ENCODE data around the gene COQ5.
A peak's percentile ranks its signal among the peaks of the same experiment; 100 is the strongest.

The COQ5 gene

GRCh38 chr12:120485961-120486881 is 42.7 kb downstream of the COQ5 start:
- no peak for FAIRE-seq

GRCh38 chr12:120483621-120484020 is 45.3 kb downstream of the COQ5 start:
- DNase-seq (ENCODE audit: low spot score) (no peak), FAIRE-seq (no peak)

More at GRCh38 chr12:120485961-120486881, 42.7 kb downstream of the COQ5 start:
- DNase-seq (ENCODE audit: low spot score): no peak

- FAIRE-seq (no peak), DNase-seq (ENCODE audit: low spot score) (no peak)
Observed at GRCh38 chr12:120481022-120481767, 47.8 kb downstream of the COQ5 start.

GRCh38 chr12:120480211-120480610 is 48.7 kb downstream of the COQ5 start:
- no peak for DNase-seq (ENCODE audit: low spot score)
- FAIRE-seq: no peak

GRCh38 chr12:120479458-120479857 is 49.5 kb downstream of the COQ5 start:
- no peak for FAIRE-seq
- no peak for DNase-seq (ENCODE audit: low spot score)

- FAIRE-seq (no peak), DNase-seq (ENCODE audit: low spot score) (no peak)
Observed at GRCh38 chr12:120475643-120476042, 53.3 kb downstream of the COQ5 start.

- peak; percentile 90 for FAIRE-seq
Observed at GRCh38 chr12:120474616-120474960, 54.4 kb downstream of the COQ5 start.

GRCh38 chr12:120473807-120474615 is 54.9 kb downstream of the COQ5 start:
- no peak for FAIRE-seq
- no peak for DNase-seq (ENCODE audit: low spot score)

More at GRCh38 chr12:120474616-120474960, 54.4 kb downstream of the COQ5 start:
- peak; percentile 90 for DNase-seq (ENCODE audit: low spot score)

GRCh38 chr12:120472521-120472920 is 56.4 kb downstream of the COQ5 start:
- FAIRE-seq (no peak), DNase-seq (ENCODE audit: low spot score) (no peak)

- no peak for FAIRE-seq
- DNase-seq (ENCODE audit: low spot score): peak; percentile 6
Observed at GRCh38 chr12:120470150-120470784, 58.7 kb downstream of the COQ5 start.

GRCh38 chr12:120469450-120470149 is 59.4 kb downstream of the COQ5 start, which contains the start of gene SRSF9:
Gene SRSF9 (minus strand): TSS chr12:120469748. CDS start chr12:120469609, 139 bp downstream.
- peak; percentile 86 for DNase-seq (ENCODE audit: low spot score)
- FAIRE-seq: no peak

GRCh38 chr12:120468821-120469449 is 60.0 kb downstream of the COQ5 start:
- no peak for DNase-seq (ENCODE audit: low spot score)
- no peak for FAIRE-seq

GRCh38 chr12:120468325-120468820 is 60.6 kb downstream of the COQ5 start:
- peak; percentile 35 for DNase-seq (ENCODE audit: low spot score)
- FAIRE-seq: no peak

- FAIRE-seq (no peak), DNase-seq (ENCODE audit: low spot score) (no peak)
Observed at GRCh38 chr12:120467439-120467838, 61.5 kb downstream of the COQ5 start.

GRCh38 chr12:120466560-120467315 is 62.2 kb downstream of the COQ5 start:
- FAIRE-seq (no peak), DNase-seq (ENCODE audit: low spot score) (no peak)

GRCh38 chr12:120465756-120466155 is 63.2 kb downstream of the COQ5 start:
- FAIRE-seq (no peak), DNase-seq (ENCODE audit: low spot score) (no peak)

GRCh38 chr12:120463712-120464111 is 65.2 kb downstream of the COQ5 start:
- FAIRE-seq (no peak), DNase-seq (ENCODE audit: low spot score) (no peak)

GRCh38 chr12:120462099-120462640 is 66.8 kb downstream of the COQ5 start:
- DNase-seq (ENCODE audit: low spot score) (no peak), FAIRE-seq (no peak)

GRCh38 chr12:120460157-120460556 is 68.8 kb downstream of the COQ5 start:
- no peak for FAIRE-seq
- no peak for DNase-seq (ENCODE audit: low spot score)
